TTC549 (cell line): ENCODE data around the gene LRP8.

Experiments used
- FAIRE-seq: peaks from 2 replicates; lab custom pipeline; 2012; peaks lifted over from hg19 to GRCh38; lab: Jason Lieb, UNC

LRP8 gene

GRCh38 chr1:53281133-53281532 lies 46.7 kb downstream of the LRP8 start:
- FAIRE-seq, result no peak

- FAIRE-seq, result no peak
These were observed 47.4 kb downstream of the LRP8 start for GRCh38 chr1:53280496-53280895.

GRCh38 chr1:53279296-53280200 lies 48.3 kb downstream of the LRP8 start:
- FAIRE-seq, result no peak

GRCh38 chr1:53278298-53278725 lies 49.6 kb downstream of the LRP8 start:
- no peak for FAIRE-seq

GRCh38 chr1:53277326-53277725 lies 50.5 kb downstream of the LRP8 start:
- FAIRE-seq, result no peak

GRCh38 chr1:53276902-53277281 lies 51.0 kb downstream of the LRP8 start:
- no peak for FAIRE-seq

- FAIRE-seq, result no peak
These were observed 51.5 kb downstream of the LRP8 start for GRCh38 chr1:53276153-53276901.

GRCh38 chr1:53275566-53275965 lies 52.3 kb downstream of the LRP8 start:
- no peak for FAIRE-seq

- FAIRE-seq, result no peak
These were observed 53.2 kb downstream of the LRP8 start for GRCh38 chr1:53274541-53275185.

GRCh38 chr1:53274026-53274425 lies 53.8 kb downstream of the LRP8 start:
- FAIRE-seq, result no peak

GRCh38 chr1:53273526-53273925 lies 54.3 kb downstream of the LRP8 start:
- FAIRE-seq, result no peak

GRCh38 chr1:53272349-53272748 lies 55.5 kb downstream of the LRP8 start:
- no peak for FAIRE-seq

- FAIRE-seq, result no peak
These were observed 56.3 kb downstream of the LRP8 start for GRCh38 chr1:53271446-53272090.

GRCh38 chr1:53270873-53271272 lies 57.0 kb downstream of the LRP8 start:
- FAIRE-seq, result no peak

GRCh38 chr1:53270107-53270506 lies 57.8 kb downstream of the LRP8 start:
- no peak for FAIRE-seq

GRCh38 chr1:53267761-53268160 lies 60.1 kb downstream of the LRP8 start:
- FAIRE-seq, result no peak

- no peak for FAIRE-seq
These were observed 61.8 kb downstream of the LRP8 start for GRCh38 chr1:53266038-53266437.

- no peak for FAIRE-seq
These were observed 62.3 kb downstream of the LRP8 start for GRCh38 chr1:53265581-53265980.

- FAIRE-seq, result no peak
These were observed 63.8 kb downstream of the LRP8 start for GRCh38 chr1:53264048-53264447.

- FAIRE-seq, result no peak
These were observed 65.9 kb downstream of the LRP8 start for GRCh38 chr1:53262000-53262399.

- FAIRE-seq, result no peak
These were observed 67.1 kb downstream of the LRP8 start for GRCh38 chr1:53260631-53261247.

- no peak for FAIRE-seq
These were observed 67.9 kb downstream of the LRP8 start for GRCh38 chr1:53259932-53260331.
